DOHH2 (cell line): Measurements from ENCODE around the gene IRS2.

Experiments
- EZH2phosphoT487 ChIP-seq: fragments of 200-600 bp; sonication (generic); IDR thresholded peaks from 2 replicates; pipeline ENCODE4 v1.6.1; 2017; ENCODE audit warnings: borderline replicate concordance, mild to moderate bottlenecking, antibody characterized with exemption, low read length, moderate library complexity, mixed read lengths
- TF ChIP-seq, protein P1 (sequence below): fragments of 200-600 bp; sonication (generic); IDR thresholded peaks from one replicate; pipeline ENCODE4 v1.5.1; 2014; ENCODE audit warnings: antibody characterized with exemption, mild to moderate bottlenecking, low read depth, low read length; ENCODE audit not compliant: poor library complexity, severe bottlenecking

DNA sequence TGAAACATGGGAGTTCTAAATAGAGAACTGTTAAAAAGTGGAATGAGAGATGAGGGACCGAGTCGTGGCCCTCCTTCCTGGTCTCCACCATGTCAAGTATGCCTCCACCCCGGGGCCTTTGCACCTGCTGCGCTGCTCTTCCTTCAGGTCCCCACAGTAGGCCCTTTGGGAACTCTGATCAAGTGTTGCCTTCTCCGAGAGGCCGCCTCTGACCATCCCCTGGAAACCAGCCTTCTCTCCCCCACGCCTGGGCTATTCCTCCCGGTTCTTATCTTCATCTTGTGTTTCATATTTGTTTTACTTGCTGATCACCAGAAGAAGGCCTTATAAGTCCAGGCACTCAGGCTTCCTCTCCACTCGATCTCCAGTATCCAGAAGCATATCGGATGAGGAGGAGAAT, 40.0 kb downstream of the IRS2 start:
- no peak for TF ChIP-seq EZH2phosphoT487
- TF ChIP-seq, protein P1, sequence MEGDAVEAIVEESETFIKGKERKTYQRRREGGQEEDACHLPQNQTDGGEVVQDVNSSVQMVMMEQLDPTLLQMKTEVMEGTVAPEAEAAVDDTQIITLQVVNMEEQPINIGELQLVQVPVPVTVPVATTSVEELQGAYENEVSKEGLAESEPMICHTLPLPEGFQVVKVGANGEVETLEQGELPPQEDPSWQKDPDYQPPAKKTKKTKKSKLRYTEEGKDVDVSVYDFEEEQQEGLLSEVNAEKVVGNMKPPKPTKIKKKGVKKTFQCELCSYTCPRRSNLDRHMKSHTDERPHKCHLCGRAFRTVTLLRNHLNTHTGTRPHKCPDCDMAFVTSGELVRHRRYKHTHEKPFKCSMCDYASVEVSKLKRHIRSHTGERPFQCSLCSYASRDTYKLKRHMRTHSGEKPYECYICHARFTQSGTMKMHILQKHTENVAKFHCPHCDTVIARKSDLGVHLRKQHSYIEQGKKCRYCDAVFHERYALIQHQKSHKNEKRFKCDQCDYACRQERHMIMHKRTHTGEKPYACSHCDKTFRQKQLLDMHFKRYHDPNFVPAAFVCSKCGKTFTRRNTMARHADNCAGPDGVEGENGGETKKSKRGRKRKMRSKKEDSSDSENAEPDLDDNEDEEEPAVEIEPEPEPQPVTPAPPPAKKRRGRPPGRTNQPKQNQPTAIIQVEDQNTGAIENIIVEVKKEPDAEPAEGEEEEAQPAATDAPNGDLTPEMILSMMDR = no peak
